Superior temporal gyrus (tissue), 1 donor: Measurements from ENCODE around the gene UBB.

Experiments used
- DNase-seq: peaks from one replicate; pipeline ENCODE4 v3.0.0-alpha.2; 2016; ENCODE audit errors: extremely low spot score

UBB gene

DNA sequence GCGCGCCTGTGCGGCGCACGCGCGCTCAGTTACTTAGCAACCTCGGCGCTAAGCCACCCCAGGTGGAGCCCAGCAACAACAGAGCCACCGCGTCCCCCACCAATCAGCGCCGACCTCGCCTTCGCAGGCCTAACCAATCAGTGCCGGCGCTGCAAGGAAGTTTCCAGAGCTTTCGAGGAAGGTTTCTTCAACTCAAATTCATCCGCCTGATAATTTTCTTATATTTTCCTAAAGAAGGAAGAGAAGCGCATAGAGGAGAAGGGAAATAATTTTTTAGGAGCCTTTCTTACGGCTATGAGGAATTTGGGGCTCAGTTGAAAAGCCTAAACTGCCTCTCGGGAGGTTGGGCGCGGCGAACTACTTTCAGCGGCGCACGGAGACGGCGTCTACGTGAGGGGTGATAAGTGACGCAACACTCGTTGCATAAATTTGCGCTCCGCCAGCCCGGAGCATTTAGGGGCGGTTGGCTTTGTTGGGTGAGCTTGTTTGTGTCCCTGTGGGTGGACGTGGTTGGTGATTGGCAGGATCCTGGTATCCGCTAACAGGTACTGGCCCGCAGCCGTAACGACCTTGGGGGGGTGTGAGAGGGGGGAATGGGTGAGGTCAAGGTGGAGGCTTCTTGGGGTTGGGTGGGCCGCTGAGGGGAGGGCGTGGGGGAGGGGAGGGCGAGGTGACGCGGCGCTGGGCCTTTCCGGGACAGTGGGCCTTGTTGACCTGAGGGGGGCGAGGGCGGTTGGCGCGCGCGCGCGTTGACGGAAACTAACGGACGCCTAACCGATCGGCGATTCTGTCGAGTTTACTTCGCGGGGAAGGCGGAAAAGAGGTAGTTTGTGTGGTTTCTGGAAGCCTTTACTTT lies at the start of gene UBB:
UBB (plus strand) TSS at position 452 of the 856 bp plus-strand sequence. CDS start 817 bp downstream, outside the sequence.
- DNase-seq: peak; percentile 98

DNA sequence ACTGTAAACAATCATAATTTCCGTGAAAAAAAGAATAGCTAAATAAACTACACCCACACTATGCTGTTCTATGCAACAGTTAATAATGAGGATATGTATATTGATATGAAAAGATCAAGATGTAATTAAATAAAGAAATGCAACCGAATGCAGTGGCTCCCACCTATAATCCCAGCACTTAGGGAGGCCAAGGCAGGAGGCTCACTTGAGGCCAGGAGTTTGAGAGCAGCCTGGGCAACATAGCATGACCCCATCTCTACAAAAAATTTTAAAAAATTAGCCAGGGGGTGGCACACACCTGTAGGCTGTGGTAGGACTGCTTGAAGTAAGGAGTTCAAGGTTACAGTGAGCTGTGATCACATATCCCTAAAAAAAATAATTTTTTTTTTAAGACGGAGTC lies 42.5 kb upstream of the UBB start:
- no peak for DNase-seq

DNA sequence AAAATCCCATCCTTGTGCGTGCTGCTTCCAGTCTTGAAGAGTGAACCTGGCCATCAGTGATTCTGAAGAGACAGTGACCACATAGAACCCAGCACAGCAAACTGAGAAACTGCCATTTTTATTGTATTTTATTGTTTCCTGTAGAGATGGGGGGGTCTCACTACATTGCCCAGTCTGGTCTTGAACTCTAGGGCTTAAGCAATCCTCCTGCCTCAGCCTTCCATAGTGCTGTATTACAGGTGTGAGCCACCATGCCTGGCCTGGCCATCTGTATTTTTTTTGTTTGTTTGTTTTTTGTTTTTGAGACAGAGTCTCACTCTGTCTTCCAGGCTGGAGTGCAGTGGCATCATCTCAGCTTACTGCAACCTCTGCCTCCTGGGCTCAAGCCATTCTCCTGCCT lies 41.5 kb upstream of the UBB start:
- no peak for DNase-seq

DNA sequence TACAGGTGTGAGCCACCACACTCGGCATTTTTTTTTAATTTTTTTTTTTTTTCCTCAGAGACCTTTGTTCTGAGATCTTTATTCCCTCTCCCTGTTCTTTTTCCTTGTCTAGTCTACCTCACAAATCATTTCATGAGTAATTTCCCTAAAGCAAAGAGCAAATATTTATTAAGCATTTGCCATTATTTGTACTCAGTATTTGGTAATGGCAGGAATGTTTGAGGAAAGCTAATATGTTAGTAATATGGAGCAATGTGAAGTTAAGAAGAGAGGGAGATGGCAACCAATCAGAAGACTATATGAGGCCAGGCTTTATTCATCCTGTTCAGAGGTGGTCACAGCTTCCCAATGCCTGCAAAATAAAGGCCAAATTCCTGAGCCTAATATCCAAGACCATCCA lies 40.9 kb upstream of the UBB start:
- DNase-seq: no peak

DNA sequence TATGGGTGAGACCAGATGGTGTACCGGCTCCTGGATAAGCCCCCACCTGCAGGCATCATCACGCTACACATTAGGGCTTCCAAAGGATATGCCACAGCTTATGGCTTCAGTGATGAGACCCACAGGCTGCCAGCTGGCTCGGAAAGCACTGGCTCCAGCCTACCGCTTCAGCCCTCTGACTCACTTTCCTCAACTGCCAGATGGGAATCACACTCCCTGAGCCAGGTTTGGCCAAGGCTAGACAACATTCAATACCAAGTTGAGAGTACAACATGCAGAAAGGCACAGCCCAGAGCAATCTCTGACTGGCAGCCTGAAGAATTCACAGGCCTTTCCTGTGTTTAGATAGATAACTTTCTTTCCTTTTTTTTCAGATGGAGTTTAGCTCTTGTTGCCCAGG lies 37.9 kb upstream of the UBB start:
- DNase-seq: peak; percentile 39

DNA sequence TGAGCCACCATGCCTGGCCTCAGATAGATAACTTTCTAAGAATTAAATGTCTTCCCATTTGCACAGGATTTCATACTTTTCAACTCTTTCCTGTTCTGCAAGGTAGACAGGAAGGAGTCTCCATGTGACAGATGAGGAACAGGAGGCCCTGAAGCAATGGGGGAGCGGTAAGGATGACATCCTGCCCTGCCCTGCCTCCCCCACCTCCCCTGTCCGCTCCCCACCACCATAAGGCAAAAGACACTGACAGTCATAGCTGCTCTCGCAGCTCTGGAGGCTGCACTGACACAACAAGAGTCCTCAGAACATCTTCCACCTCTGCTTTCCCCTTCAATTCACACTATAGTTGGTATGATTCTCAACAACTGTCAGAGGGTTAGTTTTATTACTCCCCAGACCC lies 37.3 kb upstream of the UBB start:
- no peak for DNase-seq

DNA sequence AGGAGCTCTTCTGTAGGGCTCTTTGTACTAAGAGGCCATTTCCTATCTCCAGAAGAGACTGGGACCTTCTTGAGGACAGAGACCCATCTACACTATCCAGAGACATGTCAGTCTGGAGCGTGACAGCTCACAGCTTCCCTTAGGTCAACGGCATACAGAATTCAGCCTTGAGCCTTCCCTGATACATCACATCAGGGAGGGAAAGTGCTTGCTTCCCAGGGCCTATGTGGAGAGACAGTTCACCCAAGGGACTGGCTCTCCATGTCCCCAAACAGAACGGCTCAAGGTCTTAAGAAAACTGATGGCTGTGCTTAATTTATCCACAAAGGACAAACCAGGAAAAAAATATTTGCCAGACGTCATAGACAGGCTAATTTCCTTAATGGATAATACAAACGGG lies 35.3 kb upstream of the UBB start:
- no peak for DNase-seq

DNA sequence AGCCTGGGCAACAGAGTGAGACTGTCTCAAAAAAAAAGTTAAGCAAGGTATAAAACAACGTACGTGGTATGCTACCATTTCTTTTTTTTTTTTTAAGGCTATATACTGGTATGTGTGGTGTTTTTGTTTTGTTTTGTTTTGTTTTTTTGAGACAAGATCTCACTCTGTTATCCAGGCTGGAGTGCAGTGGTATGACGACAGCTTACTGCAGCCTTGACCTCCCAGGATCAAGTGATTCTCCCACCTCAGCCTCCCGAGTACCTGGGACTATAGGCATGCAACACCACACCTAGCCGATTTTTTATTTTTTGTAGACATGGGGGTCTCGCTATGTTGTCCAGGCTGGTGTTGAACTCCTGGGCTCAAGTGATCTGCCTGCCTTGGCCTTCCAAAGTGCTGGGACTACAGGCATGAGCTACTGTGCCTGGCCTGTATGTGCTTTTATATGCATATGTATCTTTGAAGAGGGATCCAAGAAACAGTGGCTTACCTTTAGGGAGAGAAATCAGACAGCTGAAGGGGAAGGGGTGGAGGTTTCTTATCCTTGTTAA lies 34.1 kb upstream of the UBB start:
- DNase-seq: no peak

DNA sequence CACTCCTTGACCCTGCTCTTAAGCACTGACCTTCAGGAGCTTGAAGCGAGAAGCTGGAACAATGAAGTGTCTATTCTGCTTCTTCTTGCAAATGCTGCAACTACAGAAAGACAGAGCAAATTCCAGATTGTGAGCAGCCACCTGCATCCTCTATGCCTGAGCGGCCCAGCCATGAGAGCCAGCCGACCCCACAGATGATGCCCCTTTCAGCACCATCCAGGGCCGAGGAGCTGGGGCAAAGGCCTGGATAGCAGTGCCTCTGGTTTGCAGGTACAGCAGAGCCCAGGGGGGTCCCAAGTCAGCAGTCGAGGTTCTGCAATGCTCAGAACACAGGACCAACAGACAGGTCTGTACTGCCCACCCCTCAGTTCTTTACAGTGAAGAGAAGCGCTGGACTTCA lies 32.3 kb upstream of the UBB start:
- no peak for DNase-seq

DNA sequence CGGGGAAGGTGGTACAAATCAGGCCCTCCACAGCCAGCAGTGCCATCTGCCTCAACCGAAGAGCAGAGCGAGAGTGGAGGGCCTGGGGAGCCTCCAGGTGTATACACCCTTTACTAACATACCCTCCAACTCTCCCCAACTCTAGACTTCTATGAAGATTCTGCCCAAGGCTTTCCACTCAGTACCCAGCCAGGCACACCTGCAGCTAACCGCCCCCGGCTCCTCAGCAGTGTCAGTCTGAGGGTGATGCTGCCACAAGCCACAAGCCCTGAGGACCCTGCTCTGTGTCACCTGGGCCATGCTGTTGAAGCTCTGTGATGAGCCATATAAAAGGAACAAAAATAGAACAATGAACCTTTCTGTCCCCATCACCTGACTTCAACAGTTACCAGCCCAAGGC lies 31.5 kb upstream of the UBB start:
- no peak for DNase-seq

DNA sequence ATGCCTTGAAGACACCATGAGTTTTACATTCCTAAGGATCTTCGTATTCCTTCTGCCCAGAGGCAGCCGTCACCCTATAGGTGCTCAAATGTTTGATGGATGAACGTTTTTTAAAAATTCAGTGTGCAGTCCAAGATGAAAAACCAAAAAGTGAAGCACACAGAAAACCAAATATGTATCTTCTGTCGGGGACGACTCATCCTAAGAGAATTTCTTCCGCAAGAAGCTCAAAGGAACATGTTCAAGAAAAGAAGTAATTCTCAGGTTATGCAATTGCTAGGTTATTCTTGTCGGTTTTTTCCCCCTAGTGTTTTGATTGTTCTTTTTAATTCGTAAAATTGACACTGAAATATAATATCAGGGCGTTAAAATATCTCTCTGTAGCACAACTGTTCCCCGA lies 29.1 kb upstream of the UBB start:
- DNase-seq: no peak

DNA sequence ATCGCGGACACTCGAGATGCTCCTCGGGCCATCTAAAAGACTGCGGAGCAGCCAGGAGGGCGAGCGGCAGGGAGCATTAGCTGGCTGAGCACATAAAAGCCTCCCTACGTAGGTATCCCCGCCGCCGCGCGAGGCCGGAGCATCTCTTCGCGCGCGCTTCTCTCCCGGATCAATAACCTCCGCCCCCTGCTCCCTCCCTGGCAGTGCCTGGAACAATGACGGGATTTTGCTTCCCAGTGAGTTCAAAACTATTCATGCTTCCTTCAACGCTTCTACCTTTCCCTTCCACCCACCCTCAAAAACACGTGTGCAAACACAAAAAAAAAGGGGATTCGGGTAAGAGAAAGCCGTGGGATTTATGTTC lies 28.6 kb upstream of the UBB start:
- peak; percentile 48 for DNase-seq

DNA sequence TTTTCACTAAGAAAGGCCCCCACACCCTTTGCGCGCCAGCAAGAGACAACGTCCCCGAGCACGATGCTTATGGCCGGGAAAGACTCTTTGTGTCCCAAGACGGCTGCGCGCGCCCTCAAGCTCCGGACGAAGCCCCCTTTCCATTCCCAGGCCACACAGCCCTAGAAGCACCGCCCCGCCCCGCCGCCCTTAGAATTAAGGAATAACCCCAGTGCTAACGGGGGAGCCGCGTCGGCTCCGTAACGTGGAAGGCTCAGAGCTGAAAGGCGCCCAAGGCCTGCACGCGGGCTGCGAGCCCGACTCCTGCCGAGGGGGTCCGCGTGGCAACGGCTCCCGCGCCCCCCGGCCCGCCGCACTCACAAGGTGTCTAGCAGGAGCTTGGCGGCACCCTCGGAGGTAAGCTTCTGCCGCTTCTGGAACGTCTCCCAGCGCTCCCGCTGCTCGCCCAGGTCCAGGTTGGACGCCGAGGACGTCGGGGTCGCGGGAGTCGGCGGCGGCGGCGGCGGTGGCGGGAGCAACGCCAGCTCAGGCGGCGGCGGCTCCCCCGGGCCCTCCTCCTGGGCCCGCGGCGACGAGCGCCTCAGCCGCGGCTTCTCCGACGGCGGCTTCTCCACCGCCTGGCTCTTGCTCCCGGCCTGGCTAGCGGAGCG lies 28.1 kb upstream of the UBB start:
- DNase-seq: no peak

DNA sequence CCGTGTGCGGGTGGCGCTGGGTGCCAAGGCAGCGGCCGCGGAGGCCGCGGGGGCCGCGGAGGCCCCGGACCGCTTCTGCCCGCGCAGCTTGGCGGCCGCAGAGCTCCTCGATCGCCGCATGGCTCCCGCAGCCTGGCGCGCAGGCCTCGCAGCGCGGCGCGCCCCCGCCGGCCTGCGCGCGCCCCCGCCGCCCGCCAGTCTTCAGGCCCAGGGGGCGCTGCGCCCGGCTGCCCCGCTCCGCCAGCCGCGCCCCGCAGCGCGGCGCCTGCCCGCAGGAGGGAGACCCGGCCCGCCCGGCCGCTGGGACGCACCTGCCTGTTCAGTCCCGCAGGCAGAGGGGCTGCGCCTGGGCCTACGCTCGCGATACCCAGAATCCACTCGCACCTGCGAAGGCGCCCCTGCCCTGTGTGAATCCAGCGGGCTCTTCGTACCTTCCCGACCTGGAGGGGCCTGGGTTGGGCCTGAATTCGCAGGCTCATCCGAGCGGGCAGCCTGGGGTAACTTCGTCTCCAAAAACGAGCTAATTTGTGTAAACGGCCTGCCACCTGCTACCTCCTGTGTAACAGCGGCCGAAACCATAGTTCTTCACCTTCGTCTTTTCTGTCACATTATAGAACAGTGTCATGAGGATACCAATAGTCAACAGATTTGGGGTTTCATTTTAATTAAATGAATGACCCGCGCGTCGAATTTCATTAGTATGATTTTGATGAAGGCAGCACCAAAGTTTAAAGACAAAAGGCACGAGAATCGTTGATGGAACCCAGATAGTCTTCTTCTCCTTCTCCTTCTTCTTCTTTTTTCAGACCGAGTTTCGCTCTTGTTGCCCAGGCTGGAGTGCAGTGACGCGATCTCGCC lies 27.3 kb upstream of the UBB start, which contains the start of gene CENPV:
CENPV (minus strand) TSS at position 153 of the 858 bp plus-strand sequence; CDS start at position 120, 33 bp downstream.
- DNase-seq: no peak

DNA sequence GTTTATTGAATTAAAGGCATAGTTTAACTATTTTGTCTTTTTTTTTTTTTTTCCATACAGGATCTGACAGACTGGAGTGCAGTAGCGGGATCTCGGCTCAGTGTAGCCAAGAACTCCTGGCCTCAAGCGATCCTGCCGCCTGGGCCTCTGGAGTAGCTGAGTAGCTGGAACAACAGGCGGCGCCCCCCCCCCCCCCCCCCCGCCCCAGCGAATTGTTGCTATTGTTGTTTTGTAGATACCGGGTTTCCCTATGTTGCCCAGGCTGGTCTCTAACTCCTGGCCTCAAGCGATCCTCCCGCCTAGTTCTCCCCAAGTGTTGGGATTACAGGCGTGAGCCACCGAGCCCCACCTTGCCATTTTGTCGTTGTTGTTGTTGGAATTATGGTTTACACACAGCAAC lies 26.3 kb upstream of the UBB start:
- no peak for DNase-seq

DNA sequence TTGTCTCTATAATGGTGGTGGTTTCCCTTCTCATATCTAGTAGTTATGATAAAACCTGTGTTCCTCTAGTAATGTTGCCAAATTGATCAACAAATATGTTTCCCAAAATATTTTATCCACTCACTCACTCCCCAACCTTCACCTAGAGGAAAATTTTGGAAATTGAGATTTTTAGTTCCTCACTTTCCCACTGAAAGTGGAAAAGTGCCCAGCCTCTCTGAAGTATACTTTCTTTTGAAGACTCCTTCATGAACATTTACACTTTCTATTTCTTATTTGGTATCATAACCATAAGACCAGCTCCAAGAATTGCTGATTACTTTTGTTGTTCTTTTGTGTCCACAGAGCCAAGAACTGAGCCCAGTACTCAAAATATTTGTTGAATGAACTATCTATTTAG lies 22.5 kb upstream of the UBB start:
- DNase-seq: no peak

DNA sequence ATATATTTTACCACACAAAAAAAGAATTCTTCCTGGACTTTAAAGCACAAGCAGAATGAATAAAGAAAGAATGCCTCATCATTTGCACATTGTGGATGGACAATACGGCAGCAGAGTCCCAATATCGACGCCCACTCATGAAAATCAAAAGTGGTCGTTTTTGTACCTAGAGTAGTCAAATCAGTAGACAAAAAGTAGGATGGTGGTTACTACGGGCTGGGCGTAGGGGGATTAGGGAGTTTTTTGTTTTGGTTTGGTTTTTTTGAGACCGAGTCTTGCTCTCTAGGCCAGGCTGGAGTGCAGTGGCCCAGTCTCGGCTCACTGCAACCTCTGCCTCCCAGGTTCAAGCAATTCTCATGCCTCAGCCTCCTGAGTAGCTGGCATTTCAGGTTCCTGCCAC lies 19.0 kb upstream of the UBB start:
- no peak for DNase-seq

DNA sequence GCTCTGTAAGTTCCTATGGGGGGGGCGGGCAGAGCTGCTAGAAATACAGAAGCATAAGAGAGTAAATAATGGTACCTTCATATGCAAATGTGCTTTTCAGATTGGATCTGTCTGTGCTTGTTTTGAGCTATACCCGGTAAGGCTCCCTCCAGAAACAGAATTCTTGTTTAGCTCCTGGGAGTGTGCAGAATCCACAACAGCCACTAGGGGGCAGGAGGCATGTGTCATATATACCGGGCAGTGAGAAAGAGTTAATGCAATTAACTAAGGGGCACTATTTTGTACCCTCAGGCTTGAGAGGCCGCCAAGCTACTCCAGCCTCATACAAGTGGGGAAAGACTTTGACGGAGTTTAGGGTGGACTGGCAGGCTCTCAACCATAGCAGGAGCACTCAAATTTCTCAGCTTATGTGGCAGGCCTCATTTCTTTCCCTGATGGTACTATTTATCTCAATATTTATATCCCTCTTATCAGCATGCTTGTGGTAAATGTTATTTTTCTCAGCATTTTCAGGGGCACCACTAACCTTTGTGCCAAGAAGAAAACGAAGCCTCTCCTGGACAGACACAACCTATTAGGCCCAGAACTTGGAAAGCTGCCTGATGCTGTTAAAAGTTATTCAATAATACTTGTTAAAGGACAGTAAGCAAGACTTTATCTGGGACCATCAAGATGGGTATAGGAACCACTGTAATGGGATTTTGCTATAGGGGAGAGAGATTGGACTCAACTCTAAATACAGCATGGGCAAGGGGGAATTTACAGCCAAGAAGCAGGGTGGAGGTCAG lies 16.9 kb upstream of the UBB start:
- DNase-seq: peak; percentile 95

DNA sequence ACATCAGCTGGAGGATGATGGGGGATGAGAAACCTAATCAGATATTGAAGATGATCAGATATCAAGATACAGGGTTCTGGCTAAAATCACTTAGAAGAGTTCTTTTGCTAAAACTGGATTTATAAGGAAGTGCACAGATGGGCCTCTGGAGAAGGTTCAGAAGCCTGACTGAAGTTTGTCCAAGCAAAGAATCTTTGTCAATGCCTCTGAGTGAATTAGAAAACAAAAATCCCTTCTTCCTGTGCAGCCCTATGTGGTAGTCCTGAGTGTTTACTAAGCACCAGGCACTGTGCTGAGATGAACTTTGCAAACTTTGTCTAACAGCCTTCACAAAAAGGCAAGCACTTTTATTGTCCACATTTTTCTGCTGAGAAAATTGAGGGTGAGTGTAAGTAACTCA lies 16.3 kb upstream of the UBB start:
- DNase-seq: no peak

DNA sequence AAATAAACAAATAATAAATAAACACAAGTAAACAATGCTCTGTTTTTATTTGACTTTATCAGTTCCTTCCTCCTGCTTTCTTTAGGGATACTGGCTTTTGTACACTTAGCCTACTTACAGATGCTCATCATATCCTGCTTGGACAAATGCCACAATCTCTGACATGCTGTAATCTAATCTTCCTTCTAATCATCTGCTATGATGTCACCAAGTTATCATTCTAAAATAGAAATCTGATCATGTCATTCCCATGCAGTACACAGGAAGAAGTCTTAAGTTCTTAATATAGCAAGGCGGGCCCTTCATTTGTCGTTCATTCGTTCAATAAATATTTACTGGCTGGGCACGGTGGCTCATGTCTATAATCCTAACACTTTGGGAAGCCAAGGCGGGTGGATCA lies 9.1 kb upstream of the UBB start:
- DNase-seq: no peak
